ENCODE data around the gene IRS1.

DNA sequence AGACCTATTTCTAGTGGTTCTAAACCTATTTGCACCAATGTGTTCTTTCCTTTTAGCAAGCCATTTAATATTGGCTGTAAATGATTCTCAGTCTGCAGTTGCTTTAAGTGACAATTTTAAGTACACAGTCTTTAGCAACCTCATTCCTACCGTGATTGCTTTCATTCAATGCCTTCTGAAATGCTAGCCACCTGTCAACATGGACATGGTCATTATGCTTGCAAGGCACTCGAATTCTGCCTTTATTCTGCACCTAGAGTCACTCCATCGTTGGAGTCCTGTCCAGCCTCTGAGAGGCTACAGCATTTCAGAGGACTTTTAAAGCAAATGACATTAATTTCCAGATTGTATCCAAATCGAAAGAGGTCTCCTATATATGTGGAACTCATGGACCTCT is 115.1 kb downstream of the IRS1 start:
- TF ChIP-seq, protein P1, sequence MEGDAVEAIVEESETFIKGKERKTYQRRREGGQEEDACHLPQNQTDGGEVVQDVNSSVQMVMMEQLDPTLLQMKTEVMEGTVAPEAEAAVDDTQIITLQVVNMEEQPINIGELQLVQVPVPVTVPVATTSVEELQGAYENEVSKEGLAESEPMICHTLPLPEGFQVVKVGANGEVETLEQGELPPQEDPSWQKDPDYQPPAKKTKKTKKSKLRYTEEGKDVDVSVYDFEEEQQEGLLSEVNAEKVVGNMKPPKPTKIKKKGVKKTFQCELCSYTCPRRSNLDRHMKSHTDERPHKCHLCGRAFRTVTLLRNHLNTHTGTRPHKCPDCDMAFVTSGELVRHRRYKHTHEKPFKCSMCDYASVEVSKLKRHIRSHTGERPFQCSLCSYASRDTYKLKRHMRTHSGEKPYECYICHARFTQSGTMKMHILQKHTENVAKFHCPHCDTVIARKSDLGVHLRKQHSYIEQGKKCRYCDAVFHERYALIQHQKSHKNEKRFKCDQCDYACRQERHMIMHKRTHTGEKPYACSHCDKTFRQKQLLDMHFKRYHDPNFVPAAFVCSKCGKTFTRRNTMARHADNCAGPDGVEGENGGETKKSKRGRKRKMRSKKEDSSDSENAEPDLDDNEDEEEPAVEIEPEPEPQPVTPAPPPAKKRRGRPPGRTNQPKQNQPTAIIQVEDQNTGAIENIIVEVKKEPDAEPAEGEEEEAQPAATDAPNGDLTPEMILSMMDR (conservative IDR thresholded peaks at IDR 0.05 in 1 of 2, IDR thresholded peaks at IDR 0.05 in 1 of 2; ENCODE audit: extremely low read depth in 1 of 2, insufficient read depth in 1 of 2, low read depth in 1 of 2, low read length in 2 of 2), result no peak
- no peak for TF ChIP-seq EZH2 (IDR thresholded peaks at IDR 0.05; ENCODE audit: borderline replicate concordance, low read length)
